DOHH2 (cell line): ENCODE results near the gene MIEN1.

Experiments used
- H3F3A ChIP-seq: fragments of 200-600 bp; sonication (generic), shearing (Covaris generic); 2 replicates; pipeline ENCODE4 v1.6.0; 2016; ENCODE audit warnings: antibody characterized with exemption, mild to moderate bottlenecking; ENCODE audit not compliant: control insufficient read depth, insufficient read depth
- H3K27ac ChIP-seq: fragments of 200-600 bp; sonication (generic); 2 replicates; pipeline ENCODE4 v1.5.1; 2014; ENCODE audit warnings: low read depth, mild to moderate bottlenecking, low read length, moderate library complexity
- H3K27me3 ChIP-seq: fragments of 200-600 bp; sonication (generic); 2 replicates; pipeline ENCODE4 v1.6.1; 2014; ENCODE audit warnings: mild to moderate bottlenecking, low read length, mixed read lengths; ENCODE audit not compliant: control insufficient read depth
- H3K36me3 ChIP-seq: fragments of 200-600 bp; sonication (generic); 2 replicates; pipeline ENCODE4 v1.6.1; 2014; ENCODE audit warnings: mild to moderate bottlenecking, low read length, moderate library complexity, mixed read lengths; ENCODE audit not compliant: control insufficient read depth
- H3K4me1 ChIP-seq: fragments of 200-600 bp; sonication (generic); 2 replicates; pipeline ENCODE4 v1.6.1; 2014; ENCODE audit warnings: mild to moderate bottlenecking, low read length, mixed read lengths; ENCODE audit not compliant: control insufficient read depth
- H3K4me2 ChIP-seq: fragments of 200-600 bp; sonication (generic); 2 replicates; pipeline ENCODE4 v1.6.0; 2014; ENCODE audit warnings: mild to moderate bottlenecking, low read length, moderate library complexity
- H3K4me3 ChIP-seq: fragments of 200-600 bp; sonication (generic); 2 replicates; pipeline ENCODE4 v1.5.1; 2014; ENCODE audit warnings: mild to moderate bottlenecking, low read length, mixed read lengths
- H3K79me2 ChIP-seq: fragments of 200-600 bp; sonication (generic); 2 replicates; pipeline ENCODE4 v1.6.1; 2014; ENCODE audit warnings: mild to moderate bottlenecking, low read length, mixed read lengths; ENCODE audit not compliant: control insufficient read depth
- H3K9me2 ChIP-seq: fragments of 200-600 bp; sonication (generic); replicated peaks from 2 replicates; pipeline ENCODE4 v1.6.1; 2014; ENCODE audit warnings: mild to moderate bottlenecking, low read length, mixed read lengths; ENCODE audit not compliant: control insufficient read depth
- H3K9me3 ChIP-seq: fragments of 200-600 bp; sonication (generic); 2 replicates; pipeline ENCODE4 v1.6.1; 2014; ENCODE audit warnings: antibody characterized with exemption, low read length, mixed read lengths; ENCODE audit not compliant: control insufficient read depth, insufficient read depth
- H4K20me1 ChIP-seq: fragments of 200-600 bp; sonication (generic); 2 replicates; pipeline ENCODE4 v1.6.0; 2014; ENCODE audit warnings: low read depth, mild to moderate bottlenecking, antibody characterized with exemption, low read length, moderate library complexity; ENCODE audit not compliant: control insufficient read depth, insufficient read depth
- EZH2phosphoT487 ChIP-seq: fragments of 200-600 bp; sonication (generic); IDR thresholded peaks from 2 replicates; pipeline ENCODE4 v1.6.1; 2017; ENCODE audit warnings: borderline replicate concordance, mild to moderate bottlenecking, antibody characterized with exemption, low read length, moderate library complexity, mixed read lengths
- TF ChIP-seq, protein P1 (sequence below): fragments of 200-600 bp; sonication (generic); IDR thresholded peaks from one replicate; pipeline ENCODE4 v1.5.1; 2014; ENCODE audit warnings: antibody characterized with exemption, mild to moderate bottlenecking, low read depth, low read length; ENCODE audit not compliant: poor library complexity, severe bottlenecking

The MIEN1 gene

DNA sequence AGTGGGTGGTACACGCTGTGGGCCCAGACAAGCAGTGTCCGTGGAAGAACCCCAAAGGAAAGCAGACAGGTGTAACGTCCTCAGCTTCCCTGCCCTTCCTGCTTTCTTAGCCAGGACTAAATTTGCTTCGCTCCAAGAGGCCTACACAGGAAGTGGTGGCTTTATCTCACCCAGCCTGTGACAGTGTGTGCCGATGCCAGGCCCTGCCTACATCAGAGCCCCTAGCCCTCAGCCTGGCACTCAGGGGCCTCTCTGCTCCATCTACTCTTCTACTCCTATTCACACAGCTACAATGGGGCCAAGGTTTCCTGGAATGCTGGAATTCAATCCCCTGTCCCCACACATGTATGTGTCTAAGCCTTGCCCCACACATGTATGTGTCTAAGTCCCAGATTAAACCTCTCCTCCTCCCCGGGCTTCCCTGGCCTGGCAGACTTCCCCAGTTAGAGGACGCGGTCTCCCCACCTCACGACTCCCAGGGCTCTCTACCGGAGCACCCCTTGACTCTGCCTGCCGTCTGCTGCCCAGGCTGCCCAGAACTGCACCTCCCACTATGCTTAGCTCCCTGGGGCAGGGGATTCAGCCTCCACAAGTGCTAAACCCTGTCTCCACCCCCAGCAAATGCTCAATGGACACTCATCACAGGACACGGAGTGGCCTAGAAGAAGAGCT is 50.7 kb downstream of the MIEN1 start:
- Histone ChIP-seq H3K4me2 (peak overlapping the region; percentile 54), H3K27me3 (no peaks in the 10 kb centered on the region), H3K4me1 (peaks cover 68% of the 10 kb centered on the region), H3F3A (peaks cover 2% of the 10 kb centered on the region; the same call in 1 of the 2 replicates), H3K9me3 (no peaks in the 10 kb centered on the region), H3K79me2 (no peaks in the 10 kb centered on the region), H3K27ac (peak overlapping the region; percentile 38), H3K4me3 (peak overlapping the region; percentile 31), H3K9me2 (no peaks in the 10 kb centered on the region), H3K36me3 (no peaks in the 10 kb centered on the region), H4K20me1 (no peaks in the 10 kb centered on the region)
- TF ChIP-seq, protein P1, sequence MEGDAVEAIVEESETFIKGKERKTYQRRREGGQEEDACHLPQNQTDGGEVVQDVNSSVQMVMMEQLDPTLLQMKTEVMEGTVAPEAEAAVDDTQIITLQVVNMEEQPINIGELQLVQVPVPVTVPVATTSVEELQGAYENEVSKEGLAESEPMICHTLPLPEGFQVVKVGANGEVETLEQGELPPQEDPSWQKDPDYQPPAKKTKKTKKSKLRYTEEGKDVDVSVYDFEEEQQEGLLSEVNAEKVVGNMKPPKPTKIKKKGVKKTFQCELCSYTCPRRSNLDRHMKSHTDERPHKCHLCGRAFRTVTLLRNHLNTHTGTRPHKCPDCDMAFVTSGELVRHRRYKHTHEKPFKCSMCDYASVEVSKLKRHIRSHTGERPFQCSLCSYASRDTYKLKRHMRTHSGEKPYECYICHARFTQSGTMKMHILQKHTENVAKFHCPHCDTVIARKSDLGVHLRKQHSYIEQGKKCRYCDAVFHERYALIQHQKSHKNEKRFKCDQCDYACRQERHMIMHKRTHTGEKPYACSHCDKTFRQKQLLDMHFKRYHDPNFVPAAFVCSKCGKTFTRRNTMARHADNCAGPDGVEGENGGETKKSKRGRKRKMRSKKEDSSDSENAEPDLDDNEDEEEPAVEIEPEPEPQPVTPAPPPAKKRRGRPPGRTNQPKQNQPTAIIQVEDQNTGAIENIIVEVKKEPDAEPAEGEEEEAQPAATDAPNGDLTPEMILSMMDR, result no peak
- no peak for TF ChIP-seq EZH2phosphoT487
